GM18909 (cell line): ENCODE measurements around the gene TMEM106B.

ENCODE experiments used
- ATAC-seq: cut with Tn5 transposase; IDR thresholded peaks from one replicate; pipeline ENCODE4 v1.9.1; 2021; ENCODE audit warnings: mild to moderate bottlenecking; ENCODE audit not compliant: unreplicated experiment, poor library complexity

TMEM106B gene

DNA sequence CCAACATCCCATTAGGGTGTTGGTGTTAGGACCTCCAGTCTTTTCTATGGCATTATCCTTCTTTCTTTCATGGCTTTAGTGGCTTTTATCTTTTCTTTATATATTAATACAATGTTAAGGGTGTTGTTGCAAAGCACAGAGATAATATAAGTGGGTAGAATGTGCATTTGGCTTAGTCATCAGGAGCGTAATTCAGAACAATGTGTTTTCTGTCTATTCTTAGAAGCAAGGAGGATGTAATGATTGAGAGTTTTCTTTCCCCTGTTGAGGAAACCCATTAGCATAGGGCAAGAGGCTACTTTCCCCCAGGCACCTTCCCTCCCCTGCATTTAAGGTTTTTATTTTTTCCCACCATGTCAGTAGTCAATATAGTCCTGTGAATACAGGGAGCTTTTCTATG, 79.7 kb downstream of the TMEM106B start:
- ATAC-seq: no peak

DNA sequence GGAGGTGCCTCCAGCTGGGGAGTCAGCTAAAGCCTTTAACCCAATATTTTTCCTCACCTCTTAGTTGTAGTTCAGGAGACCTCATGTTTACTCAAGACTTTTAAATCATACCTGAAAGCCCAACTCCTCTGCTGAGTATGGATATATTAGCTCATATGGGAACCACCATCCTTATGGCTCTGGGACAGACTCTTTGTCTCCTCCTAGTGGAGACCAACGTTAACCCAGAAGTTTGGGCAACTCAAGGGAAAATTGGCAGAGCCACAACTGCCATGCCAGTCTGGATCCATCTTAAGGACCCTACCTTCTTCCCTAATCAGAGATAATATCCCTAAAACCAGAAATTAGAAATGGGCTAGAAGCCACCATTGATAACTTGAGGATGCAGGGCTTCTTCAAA, 80.8 kb downstream of the TMEM106B start:
- no peak for ATAC-seq
